Skin of body (tissue), 3 donors: ENCODE data around the gene EHBP1. TPM values are rescaled to one million over a fixed set of nuclear protein-coding genes. Genes with fewer than 3 reads are reported as not detected.
A peak's percentile ranks its signal among the peaks of the same experiment; 100 is the strongest.
"Not testable (repeated sequence)": the region's sequence is repeated elsewhere in the genome, so short reads cannot be mapped to it uniquely, and the experiment has no call there.

Experiments
- DNase-seq: peaks from one replicate; lab custom pipeline; 2025; lab: John Stamatoyannopoulos, UW
- small RNA-seq: library from RNA; depleted of rRNA; stranded (forward); fragments of <200 nt; gene quantifications from one replicate; pipeline ENCODE3, GENCODE V24; 2014; ENCODE audit warnings: low replicate concordance
- total RNA-seq: library from RNA; depleted of rRNA; stranded (reverse); fragments of >200 nt; gene quantifications from one replicate; pipeline ENCODE4 v1.2.3, GENCODE V29; 2014

Gene EHBP1
- total RNA-seq, 1 donor from 2014 or later, result 96.0 TPM

DNA sequence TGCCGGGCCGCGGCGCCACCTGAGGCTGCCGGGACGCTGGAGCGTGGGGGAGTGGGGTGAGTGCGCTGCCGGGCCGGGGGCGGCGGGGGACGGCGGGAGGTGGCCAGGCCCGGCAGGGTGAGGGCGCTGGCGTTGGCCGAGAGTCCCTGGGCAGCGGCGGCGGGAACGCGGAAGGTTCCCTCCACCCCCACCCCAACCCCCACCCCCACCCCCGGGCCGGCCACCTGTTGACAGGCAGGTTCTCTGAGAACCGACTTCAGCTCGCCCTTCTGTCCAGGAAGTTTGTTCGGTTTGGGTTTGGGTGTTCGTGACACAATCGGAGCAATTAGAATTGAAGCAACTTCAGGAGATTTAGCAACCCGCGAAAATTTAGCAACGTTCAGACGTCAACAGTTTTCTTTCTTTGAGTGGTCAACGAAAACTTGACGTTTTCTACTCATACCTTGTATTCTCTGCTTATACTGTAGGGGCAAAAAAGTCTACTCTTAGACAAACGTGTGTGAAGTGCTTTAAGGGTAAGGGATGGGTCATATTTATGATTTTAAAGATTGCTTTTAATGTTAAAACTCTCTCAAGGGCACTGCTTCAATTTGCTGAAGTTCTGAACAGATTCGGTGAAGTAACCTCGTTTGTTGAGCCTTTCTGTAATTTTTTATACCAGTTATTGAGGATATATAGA is 354.4 kb downstream of the EHBP1 start:
- peak; percentile 58 for DNase-seq

DNA sequence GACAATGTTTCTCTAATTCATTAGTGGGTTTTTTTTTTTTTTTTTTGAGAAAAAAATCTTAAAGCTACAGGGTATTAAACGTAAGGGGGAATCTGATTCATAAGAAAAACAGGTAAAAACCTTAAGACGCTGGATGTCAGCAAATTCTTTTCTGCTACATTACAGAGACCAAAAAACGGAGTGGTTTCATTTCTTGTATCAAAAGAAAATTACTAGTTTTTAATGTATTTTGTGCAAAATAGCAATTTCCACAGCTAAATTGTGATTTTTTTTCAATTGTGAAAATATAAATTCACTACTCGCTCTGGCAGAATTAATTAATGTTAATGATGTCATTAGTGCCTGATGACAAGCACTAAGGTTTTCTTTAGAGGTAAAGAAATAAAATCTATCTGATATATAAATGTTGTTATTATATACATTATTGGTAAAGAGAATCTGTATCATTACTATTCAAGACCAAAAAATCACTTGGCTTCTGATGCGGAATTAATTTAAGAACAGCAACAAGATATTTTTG is 355.0 kb downstream of the EHBP1 start:
- DNase-seq, result peak; percentile 58

DNA sequence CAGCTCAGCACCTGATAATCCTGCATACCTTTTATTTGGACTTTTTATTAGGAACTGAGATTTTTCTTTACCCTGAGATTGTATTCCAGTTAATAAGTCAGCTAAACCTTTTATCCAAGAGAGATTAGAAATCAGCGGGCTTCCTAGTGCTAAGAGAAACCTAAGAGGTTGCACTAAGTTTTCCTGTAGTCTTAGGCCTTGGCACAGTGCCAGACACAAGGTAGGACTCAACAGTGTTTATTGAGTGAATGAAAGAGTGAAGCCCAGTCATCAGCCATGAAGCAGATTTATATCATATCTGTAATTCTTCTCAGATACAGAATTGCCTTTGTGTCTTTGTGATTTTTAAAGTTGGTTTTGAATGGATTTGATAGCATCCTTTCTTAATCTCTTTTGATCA is 358.7 kb downstream of the EHBP1 start:
- no peak for DNase-seq

DNA sequence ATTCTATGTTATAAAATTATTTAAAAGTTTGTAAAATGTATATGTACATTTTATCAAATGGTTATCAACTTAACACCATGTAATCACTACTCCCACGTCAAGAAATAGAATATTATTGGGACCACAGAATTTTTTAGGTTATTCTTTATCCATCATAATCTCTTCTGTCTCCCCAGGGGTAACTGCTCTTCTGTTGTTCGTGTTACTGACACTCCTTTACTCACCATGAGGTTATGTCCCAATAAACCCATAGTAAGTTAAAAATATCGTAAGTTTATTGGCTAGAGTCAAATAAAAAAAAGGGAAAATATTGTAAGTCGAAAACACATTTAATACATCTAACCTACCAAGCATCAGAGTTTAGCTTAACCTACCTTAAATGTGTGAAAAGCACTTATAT is 359.1 kb downstream of the EHBP1 start:
- no peak for DNase-seq

DNA sequence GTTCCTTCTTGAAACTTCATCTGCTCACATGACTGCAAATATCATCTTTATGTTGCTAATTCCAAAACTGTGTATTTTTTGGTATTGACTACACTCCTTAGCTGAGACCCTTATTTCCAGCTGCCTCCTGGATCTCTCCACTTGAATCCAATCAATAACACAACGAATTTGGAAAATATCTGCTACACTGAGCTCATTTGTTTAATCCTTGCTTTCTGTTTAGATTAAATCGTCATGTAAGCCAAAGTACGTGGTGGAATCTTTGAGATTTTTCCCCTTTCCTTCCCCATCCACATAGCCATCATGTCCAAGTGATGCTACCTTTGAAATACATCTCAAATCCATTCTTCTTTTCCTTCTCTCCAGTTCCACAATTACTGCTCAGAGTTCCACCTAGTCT is 360.8 kb downstream of the EHBP1 start:
- DNase-seq, result no peak

DNA sequence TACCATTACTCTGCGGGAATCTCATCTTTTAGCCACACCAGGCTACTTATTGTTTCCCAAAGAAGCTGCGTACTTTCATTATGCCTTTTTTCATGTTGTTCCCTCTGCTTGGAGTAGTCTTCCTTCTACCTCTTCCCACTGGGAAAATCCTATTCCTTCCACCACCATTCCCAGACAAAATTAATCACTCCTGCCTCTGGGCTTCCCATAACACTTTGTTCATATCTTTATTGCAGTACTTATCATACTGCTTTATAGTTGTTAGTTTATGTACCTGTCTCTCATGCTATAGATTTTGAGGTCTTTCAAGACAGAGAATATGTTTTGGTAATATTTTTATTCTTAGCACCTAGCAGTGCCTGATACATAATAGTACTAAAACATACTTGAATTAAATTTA is 361.3 kb downstream of the EHBP1 start:
- DNase-seq, result no peak

DNA sequence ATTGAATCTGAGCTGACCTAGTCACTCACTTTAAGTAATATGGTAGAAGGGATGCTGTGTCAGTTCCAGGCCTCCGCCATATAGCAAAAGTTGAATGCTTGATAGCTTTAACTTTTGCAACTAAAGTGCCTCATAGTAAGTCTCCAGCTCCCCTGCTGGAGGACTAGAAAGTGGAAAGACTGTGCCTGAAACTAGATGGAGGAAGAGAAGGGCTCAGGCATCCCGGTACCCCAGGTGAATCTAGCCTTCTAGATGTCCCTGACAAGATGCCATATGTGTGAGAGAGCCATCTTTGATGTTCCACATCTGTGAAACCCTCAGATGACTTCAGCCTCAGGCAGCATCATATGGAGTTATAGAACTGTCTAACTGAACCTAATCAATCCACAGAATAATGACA is 366.2 kb downstream of the EHBP1 start:
- no peak for DNase-seq

DNA sequence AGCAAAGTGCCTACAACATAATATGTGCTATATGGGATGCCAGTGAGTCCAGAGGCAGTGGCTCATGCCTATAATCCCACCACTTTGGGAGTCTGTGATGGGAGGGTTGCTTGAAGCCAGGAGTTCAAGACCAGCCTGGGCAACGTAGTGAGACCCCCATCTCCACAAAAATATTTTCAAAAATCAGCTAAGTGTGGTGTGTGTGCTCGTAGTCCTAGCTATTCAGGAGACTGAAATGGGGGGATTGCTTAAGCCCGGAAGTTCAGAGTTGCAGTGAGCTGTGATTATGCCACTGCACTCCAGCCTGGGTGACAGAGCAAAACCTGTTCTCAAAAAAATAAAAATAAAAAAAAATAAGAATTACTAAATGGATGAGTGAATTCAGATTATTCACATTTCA is 368.5 kb downstream of the EHBP1 start:
- no peak for DNase-seq

DNA sequence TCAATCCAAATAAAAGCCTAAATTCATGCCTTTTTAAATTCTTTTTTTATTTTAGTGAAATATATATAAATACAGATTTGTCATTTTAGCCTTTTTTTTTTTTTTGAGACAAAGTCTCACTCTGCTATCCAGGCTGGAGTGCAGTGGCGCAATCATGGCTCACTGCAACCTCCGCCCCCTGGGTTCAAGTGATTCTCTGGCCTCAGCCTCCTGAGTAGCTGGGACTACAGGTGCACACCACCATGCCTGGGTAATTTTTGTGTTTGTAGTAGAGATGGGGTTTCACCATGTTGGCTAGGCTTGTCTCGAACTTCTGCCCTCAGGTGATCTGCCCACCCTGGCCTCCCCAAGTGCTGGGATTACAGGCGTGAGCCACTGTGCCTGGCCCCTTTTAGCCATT is 368.9 kb downstream of the EHBP1 start:
- DNase-seq, result not testable (repeated sequence)

DNA sequence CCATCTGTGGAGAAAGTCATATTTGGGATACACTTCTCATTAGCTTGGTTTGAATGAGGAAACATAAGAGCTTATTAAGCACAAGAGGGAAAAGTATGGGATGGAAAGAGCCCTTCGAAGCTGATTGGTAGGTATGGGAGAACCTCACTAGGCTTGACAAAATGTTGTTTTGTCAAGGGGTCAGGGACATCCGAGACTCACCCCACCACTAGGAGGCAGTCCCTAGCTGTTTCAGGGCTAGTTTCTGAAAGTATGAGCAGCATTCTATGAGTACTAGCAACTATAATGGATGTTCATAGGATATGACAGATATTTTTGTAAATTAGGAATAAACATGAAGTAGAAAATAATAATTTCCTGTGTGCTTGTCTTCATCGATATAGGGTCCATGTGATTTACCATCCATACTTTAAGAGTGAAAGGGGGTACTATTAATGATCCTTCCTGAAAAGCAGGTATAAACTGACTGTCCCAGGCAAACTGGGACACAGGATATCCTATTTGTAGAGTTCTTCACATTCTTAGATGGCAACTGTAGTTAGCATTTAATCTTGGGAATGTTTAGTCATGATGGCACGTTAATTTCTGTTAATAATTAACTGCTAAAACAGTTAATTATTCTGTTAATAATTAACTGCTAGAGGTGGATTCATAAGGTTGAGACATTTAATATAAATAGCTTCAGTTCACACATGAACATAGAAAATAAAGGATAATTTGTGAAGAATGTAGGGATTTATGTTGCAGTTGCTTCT is 373.5 kb downstream of the EHBP1 start:
- DNase-seq, result no peak

DNA sequence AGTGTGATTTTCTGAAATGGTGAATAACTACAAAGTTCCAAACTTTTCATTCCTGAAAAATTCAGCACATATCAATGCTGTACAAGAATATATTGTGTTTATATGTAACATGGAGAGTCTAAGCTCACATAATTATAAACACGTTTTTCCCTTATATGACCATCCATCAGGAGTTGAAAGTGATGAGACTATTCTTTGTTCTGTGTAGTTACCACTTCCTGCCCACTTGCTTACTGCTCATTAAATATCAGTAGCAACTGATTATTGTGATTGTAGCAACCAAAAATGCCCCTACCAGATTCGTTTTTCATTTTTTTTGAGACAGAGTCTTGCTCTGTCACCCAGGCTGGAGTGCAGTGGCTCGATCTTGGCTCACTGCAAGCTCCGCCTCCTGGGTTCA is 375.9 kb downstream of the EHBP1 start:
- no peak for DNase-seq

DNA sequence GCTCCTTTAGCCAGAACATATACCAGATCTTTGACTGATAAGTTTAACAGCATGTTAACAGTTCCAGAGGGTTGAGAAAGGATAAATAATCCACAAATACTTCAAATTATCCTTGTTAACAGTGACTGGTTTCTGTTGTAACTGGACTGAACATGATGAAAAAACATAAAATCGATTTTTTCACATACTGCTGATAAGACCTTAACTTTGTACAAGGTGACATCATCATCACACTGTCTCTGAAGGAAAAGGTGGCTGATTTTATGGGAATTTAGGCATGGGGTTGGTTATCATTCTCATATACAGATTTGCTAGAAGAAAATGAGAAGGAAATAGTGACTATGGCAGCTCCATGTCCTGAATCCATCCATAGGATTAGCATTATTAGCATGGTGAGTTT is 381.2 kb downstream of the EHBP1 start:
- DNase-seq, result no peak

DNA sequence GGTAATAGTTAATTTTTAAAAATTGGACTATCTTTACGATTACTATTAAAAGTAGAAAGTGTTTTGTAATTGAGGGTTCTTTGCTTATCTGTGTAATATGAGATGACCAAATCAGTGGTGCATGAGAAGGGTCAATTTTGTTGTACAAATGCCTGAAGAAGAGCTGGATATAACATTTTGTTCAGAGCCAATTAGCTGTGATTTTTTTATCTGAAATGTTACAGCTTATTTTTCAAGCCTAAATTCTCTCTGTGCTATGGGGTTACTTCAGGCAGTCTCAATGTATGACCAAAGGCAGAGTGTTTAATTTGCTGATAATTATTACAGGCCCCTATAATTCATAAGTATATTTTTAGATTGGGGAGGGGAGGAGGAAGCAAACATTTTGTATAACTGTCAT is 386.9 kb downstream of the EHBP1 start:
- DNase-seq, result no peak

DNA sequence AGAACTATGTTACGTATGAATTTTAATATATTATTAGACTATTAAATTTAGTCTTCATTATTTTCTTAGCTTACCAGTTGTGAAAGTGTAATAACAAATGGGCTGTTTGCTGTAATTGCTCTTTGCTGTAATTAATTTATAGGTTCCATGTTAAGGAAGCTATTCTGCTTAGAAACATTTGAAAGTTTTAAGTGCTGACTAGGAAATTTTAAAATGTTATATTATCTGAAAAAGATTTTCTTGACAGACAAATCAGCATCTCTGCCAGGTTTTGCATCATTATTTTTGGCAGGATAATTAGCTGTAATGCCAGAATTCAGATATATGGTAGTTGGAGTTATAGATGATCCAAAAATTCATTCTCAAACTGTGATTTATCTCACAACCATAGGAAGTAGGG is 387.3 kb downstream of the EHBP1 start:
- no peak for DNase-seq

DNA sequence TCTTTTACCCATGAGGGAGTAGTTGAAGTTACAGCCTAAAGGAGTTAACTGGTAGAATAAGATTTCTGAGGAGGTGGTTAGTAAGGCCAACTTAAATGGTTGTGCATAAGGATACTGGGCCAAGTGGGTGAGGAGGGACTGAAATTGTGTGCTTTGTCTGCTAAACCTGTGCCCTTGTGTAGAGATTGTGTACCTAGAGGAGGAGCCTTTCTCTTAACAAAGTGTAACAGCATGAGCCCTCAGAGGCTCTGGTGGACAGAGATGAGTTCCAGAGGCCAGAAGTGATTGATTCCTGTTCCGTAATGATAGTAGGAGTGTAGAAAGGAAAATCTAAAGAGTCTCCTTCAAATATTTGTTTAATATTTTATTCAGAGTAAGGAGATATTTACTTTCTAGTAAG is 388.0 kb downstream of the EHBP1 start:
- DNase-seq, result no peak

Small RNA genes lying within 50 kb of the gene (small RNA-seq; reads per million reads assigned to genes)
- gene RF00019, result not detected

Other genes with a start within 250 kb of the EHBP1 start
- 3.3 TPM for gene TMEM17, start 199.5 kb upstream of the EHBP1 start, total RNA-seq